HepG2 (cell line): ENCODE data around the gene KPNA3. TPM values are rescaled to one million over a fixed set of nuclear protein-coding genes. Genes with fewer than 3 reads are reported as not detected.

Experiments
- FOXO1 ChIP-seq: sonication (generic); formaldehyde crosslinking; IDR thresholded peaks from 2 replicates; pipeline ENCODE4 v1.4.0; 2020; ENCODE audit warnings: missing genetic modification reagents
- HOXD1 ChIP-seq: sonication (generic); formaldehyde crosslinking; IDR thresholded peaks from 2 replicates; pipeline ENCODE4 v1.5.0; 2020; ENCODE audit warnings: missing genetic modification reagents
- KLF16 ChIP-seq, 2 experiments: sonication (generic) in 1 of 2; formaldehyde crosslinking in 1 of 2; IDR thresholded peaks; 2 replicates each; pipeline versions ENCODE4 v1.6.1 to v1.8.0; 2016 to 2023; ENCODE audit warnings: missing genetic modification reagents in 2 of 2, missing compliant biosample characterization in 1 of 2
- NR1H2 ChIP-seq: sonication (generic); formaldehyde crosslinking; IDR thresholded peaks from 2 replicates; pipeline ENCODE4 v1.8.1; 2022; ENCODE audit warnings: low read depth, missing genetic modification reagents, borderline replicate concordance
- PAWR ChIP-seq: sonication (generic); formaldehyde crosslinking; IDR thresholded peaks from 2 replicates; pipeline ENCODE4 v1.4.0; 2020; ENCODE audit warnings: missing genetic modification reagents, mild to moderate bottlenecking, borderline replicate concordance
- RCOR2 ChIP-seq: IDR thresholded peaks from 2 replicates; pipeline ENCODE4 v1.6.1; 2016; ENCODE audit warnings: missing biosample characterization, missing genetic modification reagents
- SP5 ChIP-seq: IDR thresholded peaks from 2 replicates; pipeline ENCODE4 v1.6.1; 2016; ENCODE audit warnings: low read depth, borderline replicate concordance
- TOE1 ChIP-seq: sonication (generic); formaldehyde crosslinking; IDR thresholded peaks from 2 replicates; pipeline ENCODE4 v1.4.0; 2020; ENCODE audit warnings: mild to moderate bottlenecking, missing genetic modification reagents
- YY1 ChIP-seq: IDR thresholded peaks from 2 replicates; pipeline ENCODE4 v1.6.1; 2011; ENCODE audit warnings: low read length, low read depth, moderate library complexity, mild to moderate bottlenecking; ENCODE audit not compliant: insufficient read depth, insufficient replicate concordance
- ZNF713 ChIP-seq: sonication (generic); formaldehyde crosslinking; IDR thresholded peaks from 2 replicates; pipeline ENCODE4 v1.4.0; 2020; ENCODE audit warnings: mild to moderate bottlenecking, missing genetic modification reagents
- polyA plus RNA-seq, 8 experiments: library from polyadenylated mRNA; depleted of rRNA in 3 of 8; stranded (reverse) in 7 of 8; unstranded in 1 of 8; fragments of >200 nt; fragmentation: Illumina TruSeq in 4 of 8; extraction: Trizol in 4 of 8; gene quantifications; 2 replicates each; pipeline versions ENCODE4 v1.2.1 to v1.2.3, GENCODE V29; 2011 to 2016; ENCODE audit warnings: low read depth in 4 of 8, missing spikeins in 1 of 8, mixed read lengths in 1 of 8; ENCODE audit not compliant: insufficient read depth in 1 of 8
- total RNA-seq, 5 experiments: library from RNA; depleted of rRNA; stranded (reverse); fragments of >200 nt; fragmentation: Illumina TruSeq; extraction: Trizol; gene quantifications; 2 replicates each; pipeline ENCODE4 v1.2.3, GENCODE V29; 2016; ENCODE audit warnings: low read depth in 1 of 5
- TF ChIP-seq, protein P1 (sequence below): sonication (generic); formaldehyde crosslinking; IDR thresholded peaks from 2 replicates; pipeline ENCODE4 v1.5.0; 2020; ENCODE audit warnings: mild to moderate bottlenecking, missing genetic modification reagents, borderline replicate concordance
- TF ChIP-seq, protein P2 (sequence below): sonication (generic); formaldehyde crosslinking; IDR thresholded peaks from 2 replicates; pipeline ENCODE4 v1.8.1; 2023; ENCODE audit warnings: mild to moderate bottlenecking, missing genetic modification reagents
- TF ChIP-seq, protein P3 (sequence below): IDR thresholded peaks from 2 replicates; pipeline ENCODE4 v1.6.1; 2016; ENCODE audit warnings: missing genetic modification reagents, missing compliant biosample characterization
- TF ChIP-seq, protein P4 (sequence below): sonication (generic); formaldehyde crosslinking; IDR thresholded peaks from 2 replicates; pipeline ENCODE4 v1.5.0; 2020; ENCODE audit warnings: mild to moderate bottlenecking, missing genetic modification reagents, borderline replicate concordance
- TF ChIP-seq, protein P5 (sequence below): sonication (generic); formaldehyde crosslinking; IDR thresholded peaks from 2 replicates; pipeline ENCODE4 v1.5.0; 2020; ENCODE audit warnings: mild to moderate bottlenecking, missing genetic modification reagents

KPNA3 gene
- total and polyA plus RNA-seq, 2 of the 13 experiments (the other 11 are each of a cell fraction or from before 2014, with no cell fraction given) = 13.0 to 28.9 TPM

DNA sequence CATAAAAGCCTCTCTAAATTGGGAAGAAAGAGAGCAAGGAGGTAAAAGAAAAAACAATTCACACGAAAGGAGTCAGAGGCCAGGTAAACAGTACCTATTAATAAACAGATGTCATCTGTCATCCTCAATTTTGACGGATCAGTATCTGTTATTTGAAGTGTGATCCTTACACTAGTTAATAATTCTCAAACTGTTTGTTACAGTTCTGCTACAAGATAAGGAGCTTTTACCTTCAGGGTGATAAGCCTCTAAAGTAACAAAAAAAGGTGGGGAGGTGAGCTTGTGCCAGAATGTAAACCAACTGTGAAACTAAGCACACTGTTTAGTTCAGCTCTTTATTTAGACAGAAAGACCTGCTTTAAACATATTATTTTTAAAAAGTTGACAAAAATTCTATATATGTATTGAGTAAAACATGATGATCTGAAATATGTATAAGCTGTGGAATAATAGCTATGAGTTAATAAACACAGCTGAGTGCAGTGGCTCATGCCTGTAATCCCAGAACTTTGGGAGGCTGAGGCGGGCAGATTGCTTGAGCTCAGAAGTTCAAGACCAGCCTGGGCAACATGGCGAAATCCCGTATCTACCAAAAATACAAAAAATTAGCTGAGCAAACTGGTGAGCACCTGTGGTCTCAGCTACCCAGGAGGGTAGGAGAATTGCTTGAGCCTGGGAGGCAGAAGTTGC, 52.8 kb downstream of the KPNA3 start (continued):
- TF ChIP-seq, protein P1, sequence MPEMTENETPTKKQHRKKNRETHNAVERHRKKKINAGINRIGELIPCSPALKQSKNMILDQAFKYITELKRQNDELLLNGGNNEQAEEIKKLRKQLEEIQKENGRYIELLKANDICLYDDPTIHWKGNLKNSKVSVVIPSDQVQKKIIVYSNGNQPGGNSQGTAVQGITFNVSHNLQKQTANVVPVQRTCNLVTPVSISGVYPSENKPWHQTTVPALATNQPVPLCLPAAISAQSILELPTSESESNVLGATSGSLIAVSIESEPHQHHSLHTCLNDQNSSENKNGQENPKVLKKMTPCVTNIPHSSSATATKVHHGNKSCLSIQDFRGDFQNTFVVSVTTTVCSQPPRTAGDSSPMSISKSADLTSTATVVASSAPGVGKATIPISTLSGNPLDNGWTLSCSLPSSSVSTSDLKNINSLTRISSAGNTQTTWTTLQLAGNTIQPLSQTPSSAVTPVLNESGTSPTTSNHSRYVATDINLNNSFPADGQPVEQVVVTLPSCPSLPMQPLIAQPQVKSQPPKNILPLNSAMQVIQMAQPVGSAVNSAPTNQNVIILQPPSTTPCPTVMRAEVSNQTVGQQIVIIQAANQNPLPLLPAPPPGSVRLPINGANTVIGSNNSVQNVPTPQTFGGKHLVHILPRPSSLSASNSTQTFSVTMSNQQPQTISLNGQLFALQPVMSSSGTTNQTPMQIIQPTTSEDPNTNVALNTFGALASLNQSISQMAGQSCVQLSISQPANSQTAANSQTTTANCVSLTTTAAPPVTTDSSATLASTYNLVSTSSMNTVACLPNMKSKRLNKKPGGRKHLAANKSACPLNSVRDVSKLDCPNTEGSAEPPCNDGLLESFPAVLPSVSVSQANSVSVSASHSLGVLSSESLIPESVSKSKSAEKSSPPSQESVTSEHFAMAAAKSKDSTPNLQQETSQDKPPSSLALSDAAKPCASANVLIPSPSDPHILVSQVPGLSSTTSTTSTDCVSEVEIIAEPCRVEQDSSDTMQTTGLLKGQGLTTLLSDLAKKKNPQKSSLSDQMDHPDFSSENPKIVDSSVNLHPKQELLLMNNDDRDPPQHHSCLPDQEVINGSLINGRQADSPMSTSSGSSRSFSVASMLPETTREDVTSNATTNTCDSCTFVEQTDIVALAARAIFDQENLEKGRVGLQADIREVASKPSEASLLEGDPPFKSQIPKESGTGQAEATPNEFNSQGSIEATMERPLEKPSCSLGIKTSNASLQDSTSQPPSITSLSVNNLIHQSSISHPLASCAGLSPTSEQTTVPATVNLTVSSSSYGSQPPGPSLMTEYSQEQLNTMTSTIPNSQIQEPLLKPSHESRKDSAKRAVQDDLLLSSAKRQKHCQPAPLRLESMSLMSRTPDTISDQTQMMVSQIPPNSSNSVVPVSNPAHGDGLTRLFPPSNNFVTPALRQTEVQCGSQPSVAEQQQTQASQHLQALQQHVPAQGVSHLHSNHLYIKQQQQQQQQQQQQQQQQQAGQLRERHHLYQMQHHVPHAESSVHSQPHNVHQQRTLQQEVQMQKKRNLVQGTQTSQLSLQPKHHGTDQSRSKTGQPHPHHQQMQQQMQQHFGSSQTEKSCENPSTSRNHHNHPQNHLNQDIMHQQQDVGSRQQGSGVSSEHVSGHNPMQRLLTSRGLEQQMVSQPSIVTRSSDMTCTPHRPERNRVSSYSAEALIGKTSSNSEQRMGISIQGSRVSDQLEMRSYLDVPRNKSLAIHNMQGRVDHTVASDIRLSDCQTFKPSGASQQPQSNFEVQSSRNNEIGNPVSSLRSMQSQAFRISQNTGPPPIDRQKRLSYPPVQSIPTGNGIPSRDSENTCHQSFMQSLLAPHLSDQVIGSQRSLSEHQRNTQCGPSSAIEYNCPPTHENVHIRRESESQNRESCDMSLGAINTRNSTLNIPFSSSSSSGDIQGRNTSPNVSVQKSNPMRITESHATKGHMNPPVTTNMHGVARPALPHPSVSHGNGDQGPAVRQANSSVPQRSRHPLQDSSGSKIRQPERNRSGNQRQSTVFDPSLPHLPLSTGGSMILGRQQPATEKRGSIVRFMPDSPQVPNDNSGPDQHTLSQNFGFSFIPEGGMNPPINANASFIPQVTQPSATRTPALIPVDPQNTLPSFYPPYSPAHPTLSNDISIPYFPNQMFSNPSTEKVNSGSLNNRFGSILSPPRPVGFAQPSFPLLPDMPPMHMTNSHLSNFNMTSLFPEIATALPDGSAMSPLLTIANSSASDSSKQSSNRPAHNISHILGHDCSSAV (CRISPR knock-in tag) = no peak
- TF ChIP-seq, protein P2, sequence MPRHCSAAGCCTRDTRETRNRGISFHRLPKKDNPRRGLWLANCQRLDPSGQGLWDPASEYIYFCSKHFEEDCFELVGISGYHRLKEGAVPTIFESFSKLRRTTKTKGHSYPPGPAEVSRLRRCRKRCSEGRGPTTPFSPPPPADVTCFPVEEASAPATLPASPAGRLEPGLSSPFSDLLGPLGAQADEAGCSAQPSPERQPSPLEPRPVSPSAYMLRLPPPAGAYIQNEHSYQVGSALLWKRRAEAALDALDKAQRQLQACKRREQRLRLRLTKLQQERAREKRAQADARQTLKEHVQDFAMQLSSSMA (CRISPR knock-in tag) = no peak
- TF ChIP-seq FOXO1 (CRISPR knock-in tag) (peak; percentile 60; the same call in 1 of the 2 replicates), SP5 (CRISPR knock-in tag) (peak; percentile 99), ZNF713 (CRISPR knock-in tag) (no peak), PAWR (CRISPR knock-in tag) (no peak), RCOR2 (peak; percentile 65; the same call in 1 of the 2 replicates), KLF16 (CRISPR knock-in tag; IDR thresholded peaks at IDR 0.05) (peak in 1 of 2 experiments; percentile 76; a peak in 2 of 4 replicates), YY1 (no peak), NR1H2 (no peak), HOXD1 (peak; percentile 100), TOE1 (CRISPR knock-in tag) (0 out of 2 replicates have a peak, but pooled peaks have one; percentile 38)
- TF ChIP-seq, protein P3, sequence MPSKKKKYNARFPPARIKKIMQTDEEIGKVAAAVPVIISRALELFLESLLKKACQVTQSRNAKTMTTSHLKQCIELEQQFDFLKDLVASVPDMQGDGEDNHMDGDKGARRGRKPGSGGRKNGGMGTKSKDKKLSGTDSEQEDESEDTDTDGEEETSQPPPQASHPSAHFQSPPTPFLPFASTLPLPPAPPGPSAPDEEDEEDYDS (CRISPR knock-in tag) = 0 out of 2 replicates have a peak, but pooled peaks have one; percentile 15
- TF ChIP-seq, protein P4, sequence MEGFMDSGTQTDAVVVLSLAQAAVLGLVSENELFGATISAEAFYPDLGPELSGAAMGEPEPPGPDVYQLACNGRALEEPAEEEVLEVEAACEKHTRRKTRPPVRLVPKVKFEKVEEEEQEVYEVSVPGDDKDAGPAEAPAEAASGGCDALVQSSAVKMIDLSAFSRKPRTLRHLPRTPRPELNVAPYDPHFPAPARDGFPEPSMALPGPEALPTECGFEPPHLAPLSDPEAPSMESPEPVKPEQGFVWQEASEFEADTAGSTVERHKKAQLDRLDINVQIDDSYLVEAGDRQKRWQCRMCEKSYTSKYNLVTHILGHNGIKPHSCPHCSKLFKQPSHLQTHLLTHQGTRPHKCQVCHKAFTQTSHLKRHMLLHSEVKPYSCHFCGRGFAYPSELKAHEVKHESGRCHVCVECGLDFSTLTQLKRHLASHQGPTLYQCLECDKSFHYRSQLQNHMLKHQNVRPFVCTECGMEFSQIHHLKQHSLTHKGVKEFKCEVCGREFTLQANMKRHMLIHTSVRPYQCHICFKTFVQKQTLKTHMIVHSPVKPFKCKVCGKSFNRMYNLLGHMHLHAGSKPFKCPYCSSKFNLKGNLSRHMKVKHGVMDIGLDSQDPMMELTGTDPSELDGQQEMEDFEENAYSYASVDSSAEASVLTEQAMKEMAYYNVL (CRISPR knock-in tag) = 0 out of 2 replicates have a peak, but pooled peaks have one; percentile 21
- TF ChIP-seq, protein P5, sequence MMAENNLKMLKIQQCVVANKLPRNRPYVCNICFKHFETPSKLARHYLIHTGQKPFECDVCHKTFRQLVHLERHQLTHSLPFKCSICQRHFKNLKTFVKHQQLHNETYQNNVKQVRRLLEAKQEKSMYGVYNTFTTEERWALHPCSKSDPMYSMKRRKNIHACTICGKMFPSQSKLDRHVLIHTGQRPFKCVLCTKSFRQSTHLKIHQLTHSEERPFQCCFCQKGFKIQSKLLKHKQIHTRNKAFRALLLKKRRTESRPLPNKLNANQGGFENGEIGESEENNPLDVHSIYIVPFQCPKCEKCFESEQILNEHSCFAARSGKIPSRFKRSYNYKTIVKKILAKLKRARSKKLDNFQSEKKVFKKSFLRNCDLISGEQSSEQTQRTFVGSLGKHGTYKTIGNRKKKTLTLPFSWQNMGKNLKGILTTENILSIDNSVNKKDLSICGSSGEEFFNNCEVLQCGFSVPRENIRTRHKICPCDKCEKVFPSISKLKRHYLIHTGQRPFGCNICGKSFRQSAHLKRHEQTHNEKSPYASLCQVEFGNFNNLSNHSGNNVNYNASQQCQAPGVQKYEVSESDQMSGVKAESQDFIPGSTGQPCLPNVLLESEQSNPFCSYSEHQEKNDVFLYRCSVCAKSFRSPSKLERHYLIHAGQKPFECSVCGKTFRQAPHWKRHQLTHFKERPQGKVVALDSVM = no peak
